ENCODE results near the gene RND3. TPM values are rescaled to one million over a fixed set of nuclear protein-coding genes. Genes with fewer than 3 reads are reported as not detected.

Gene RND3
- total RNA-seq, 3 donors from 2014 or later: 0.16 to 0.58 TPM; not detected in 1

GRCh38 chr2:150474326-150475074, 13.0 kb downstream of the RND3 start:
- H3K4me1 Mint-ChIP-seq (ENCODE audit: low read depth): no peaks in the 10 kb centered on the region
- ATAC-seq: no peak

GRCh38 chr2:150473767-150474166, 13.7 kb downstream of the RND3 start:
- no peaks in the 10 kb centered on the region for H3K36me3 Mint-ChIP-seq (ENCODE audit: insufficient read depth)
- no peaks in the 10 kb centered on the region for H3K9me3 Mint-ChIP-seq
- H3K27me3 Mint-ChIP-seq (ENCODE audit: low read depth): no peaks in the 10 kb centered on the region
- no peak for DNase-seq
- no peak for ATAC-seq
- no peaks in the 10 kb centered on the region for H3K4me1 Mint-ChIP-seq (ENCODE audit: low read depth)
- H3K4me3 Mint-ChIP-seq: no peak overlapping the region

More at GRCh38 chr2:150474326-150475074, 13.0 kb downstream of the RND3 start:
- DNase-seq: no peak
- Mint-ChIP-seq H3K27me3 (ENCODE audit: low read depth) (no peaks in the 10 kb centered on the region), H3K9me3 (no peaks in the 10 kb centered on the region), H3K36me3 (ENCODE audit: insufficient read depth) (no peaks in the 10 kb centered on the region), H3K4me3 (no peak overlapping the region)

DNA sequence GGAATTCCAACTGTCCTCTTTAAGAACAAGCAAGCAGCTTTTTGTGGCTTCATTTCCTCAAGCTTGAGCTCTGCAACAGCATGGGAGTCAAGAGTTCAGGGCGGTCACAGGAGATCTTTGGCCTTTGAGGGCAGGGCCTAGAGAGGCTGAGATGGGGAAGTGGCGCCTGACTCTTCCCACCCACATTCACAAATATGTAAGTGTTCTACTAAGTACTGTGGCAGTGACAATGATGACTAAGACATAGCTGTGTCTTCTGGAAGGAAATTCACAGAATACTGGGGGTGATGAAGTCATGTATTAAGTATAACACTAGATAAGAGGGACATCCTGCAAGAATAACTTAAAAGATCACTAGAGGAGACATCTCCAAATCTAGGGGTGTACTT, 15.0 kb downstream of the RND3 start:
- ATAC-seq (no peak), DNase-seq (no peak)
- H3K36me3 Mint-ChIP-seq (ENCODE audit: insufficient read depth): no peaks in the 10 kb centered on the region
- H3K27me3 Mint-ChIP-seq (ENCODE audit: low read depth): no peaks in the 10 kb centered on the region
- H3K4me3 Mint-ChIP-seq: no peak overlapping the region
- no peaks in the 10 kb centered on the region for H3K9me3 Mint-ChIP-seq
- H3K4me1 Mint-ChIP-seq (ENCODE audit: low read depth): no peaks in the 10 kb centered on the region

- H3K9me3 Mint-ChIP-seq: no peaks in the 10 kb centered on the region
- no peak overlapping the region for H3K4me3 Mint-ChIP-seq
- H3K36me3 Mint-ChIP-seq (ENCODE audit: insufficient read depth): no peaks in the 10 kb centered on the region
- no peaks in the 10 kb centered on the region for H3K27me3 Mint-ChIP-seq (ENCODE audit: low read depth)
- DNase-seq (no peak), ATAC-seq (no peak)
- H3K4me1 Mint-ChIP-seq (ENCODE audit: low read depth): no peaks in the 10 kb centered on the region
Observed at GRCh38 chr2:150471813-150472510, 15.5 kb downstream of the RND3 start.

DNA sequence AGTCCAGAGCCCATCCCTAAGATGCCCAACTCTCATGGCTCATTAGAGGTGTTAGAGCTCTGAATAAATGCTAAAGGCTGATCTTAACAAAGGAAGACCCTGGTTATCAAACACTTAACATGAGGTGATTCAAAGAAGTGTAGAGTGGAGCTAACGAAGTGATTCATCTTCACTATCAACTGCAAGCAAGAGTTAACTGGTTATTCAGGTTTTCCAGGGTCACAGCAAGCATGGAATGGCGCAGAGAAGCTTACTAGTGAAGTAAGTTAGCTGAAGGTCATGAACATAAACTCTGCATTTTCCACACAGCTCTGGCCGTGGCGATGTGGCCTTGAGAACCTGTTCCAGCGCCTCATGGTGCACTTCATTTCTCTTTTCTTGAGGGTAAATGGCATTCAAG, 17.0 kb downstream of the RND3 start:
- ATAC-seq (no peak), DNase-seq (no peak)
- Mint-ChIP-seq H3K4me1 (ENCODE audit: low read depth) (no peaks in the 10 kb centered on the region), H3K36me3 (ENCODE audit: insufficient read depth) (no peaks in the 10 kb centered on the region), H3K4me3 (no peak overlapping the region), H3K9me3 (no peaks in the 10 kb centered on the region), H3K27me3 (ENCODE audit: low read depth) (no peaks in the 10 kb centered on the region)

GRCh38 chr2:150469706-150470274, 17.7 kb downstream of the RND3 start:
- ATAC-seq (no peak), DNase-seq (no peak)
- no peaks in the 10 kb centered on the region for H3K4me1 Mint-ChIP-seq (ENCODE audit: low read depth)
- no peak overlapping the region for H3K4me3 Mint-ChIP-seq
- H3K27me3 Mint-ChIP-seq (ENCODE audit: low read depth): no peaks in the 10 kb centered on the region
- no peaks in the 10 kb centered on the region for H3K9me3 Mint-ChIP-seq
- H3K36me3 Mint-ChIP-seq (ENCODE audit: insufficient read depth): no peaks in the 10 kb centered on the region

GRCh38 chr2:150468350-150468960, 19.0 kb downstream of the RND3 start:
- Mint-ChIP-seq H3K4me1 (ENCODE audit: low read depth) (no peaks in the 10 kb centered on the region), H3K36me3 (ENCODE audit: insufficient read depth) (no peaks in the 10 kb centered on the region), H3K27me3 (ENCODE audit: low read depth) (no peaks in the 10 kb centered on the region), H3K9me3 (no peaks in the 10 kb centered on the region), H3K4me3 (no peak overlapping the region)
- ATAC-seq: no peak
- DNase-seq: no peak

GRCh38 chr2:150467621-150467963, 19.9 kb downstream of the RND3 start:
- DNase-seq (no peak), ATAC-seq (no peak)
- no peaks in the 10 kb centered on the region for H3K27me3 Mint-ChIP-seq (ENCODE audit: low read depth)
- no peak overlapping the region for H3K4me3 Mint-ChIP-seq
- H3K9me3 Mint-ChIP-seq: no peaks in the 10 kb centered on the region
- no peaks in the 10 kb centered on the region for H3K4me1 Mint-ChIP-seq (ENCODE audit: low read depth)
- H3K36me3 Mint-ChIP-seq (ENCODE audit: insufficient read depth): no peaks in the 10 kb centered on the region

DNA sequence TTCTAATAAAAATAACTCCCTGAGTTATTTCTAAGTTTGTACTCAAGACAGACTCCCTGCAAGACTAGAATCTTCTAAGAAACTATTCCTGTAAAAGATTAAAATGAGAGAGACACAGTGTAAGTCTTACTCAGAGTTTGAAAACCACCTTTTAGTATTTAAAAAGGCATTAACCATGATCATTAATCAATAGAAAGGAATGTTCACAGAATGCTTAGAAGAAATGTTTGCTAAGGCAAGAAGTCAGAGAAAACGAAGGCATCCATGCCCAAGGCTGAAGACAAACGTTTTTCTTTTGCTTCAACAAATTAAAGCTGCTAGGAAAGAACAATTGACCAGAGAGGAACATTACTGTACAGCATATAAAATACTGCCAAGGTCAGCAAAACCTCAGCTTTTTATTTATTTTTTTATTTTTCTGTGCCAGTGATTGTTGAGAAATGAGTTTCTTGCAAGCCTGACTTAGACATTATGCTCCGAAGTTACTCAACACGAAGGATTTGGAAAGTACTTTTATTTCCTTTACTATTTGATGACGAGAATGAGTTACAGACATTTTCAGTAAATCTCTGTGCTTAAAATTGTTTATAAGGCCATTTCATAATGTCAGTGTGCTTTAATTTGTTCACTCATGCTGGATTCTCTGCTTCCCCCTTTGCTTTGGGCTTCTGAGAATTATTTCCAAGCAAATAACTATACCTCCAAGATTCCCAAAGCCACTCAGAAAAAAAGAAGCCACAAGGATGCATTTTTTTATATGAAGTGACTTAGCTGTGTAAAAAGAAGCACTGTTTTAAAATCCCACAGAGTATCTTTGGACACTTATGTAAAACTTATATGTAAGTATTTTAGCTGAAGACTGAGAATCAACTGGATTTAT, 20.5 kb downstream of the RND3 start:
- ATAC-seq (no peak), DNase-seq (no peak)
- no peak overlapping the region for H3K4me3 Mint-ChIP-seq
- H3K4me1 Mint-ChIP-seq (ENCODE audit: low read depth): no peaks in the 10 kb centered on the region
- H3K27me3 Mint-ChIP-seq (ENCODE audit: low read depth): no peaks in the 10 kb centered on the region
- no peaks in the 10 kb centered on the region for H3K9me3 Mint-ChIP-seq
- H3K36me3 Mint-ChIP-seq (ENCODE audit: insufficient read depth): no peaks in the 10 kb centered on the region

DNA sequence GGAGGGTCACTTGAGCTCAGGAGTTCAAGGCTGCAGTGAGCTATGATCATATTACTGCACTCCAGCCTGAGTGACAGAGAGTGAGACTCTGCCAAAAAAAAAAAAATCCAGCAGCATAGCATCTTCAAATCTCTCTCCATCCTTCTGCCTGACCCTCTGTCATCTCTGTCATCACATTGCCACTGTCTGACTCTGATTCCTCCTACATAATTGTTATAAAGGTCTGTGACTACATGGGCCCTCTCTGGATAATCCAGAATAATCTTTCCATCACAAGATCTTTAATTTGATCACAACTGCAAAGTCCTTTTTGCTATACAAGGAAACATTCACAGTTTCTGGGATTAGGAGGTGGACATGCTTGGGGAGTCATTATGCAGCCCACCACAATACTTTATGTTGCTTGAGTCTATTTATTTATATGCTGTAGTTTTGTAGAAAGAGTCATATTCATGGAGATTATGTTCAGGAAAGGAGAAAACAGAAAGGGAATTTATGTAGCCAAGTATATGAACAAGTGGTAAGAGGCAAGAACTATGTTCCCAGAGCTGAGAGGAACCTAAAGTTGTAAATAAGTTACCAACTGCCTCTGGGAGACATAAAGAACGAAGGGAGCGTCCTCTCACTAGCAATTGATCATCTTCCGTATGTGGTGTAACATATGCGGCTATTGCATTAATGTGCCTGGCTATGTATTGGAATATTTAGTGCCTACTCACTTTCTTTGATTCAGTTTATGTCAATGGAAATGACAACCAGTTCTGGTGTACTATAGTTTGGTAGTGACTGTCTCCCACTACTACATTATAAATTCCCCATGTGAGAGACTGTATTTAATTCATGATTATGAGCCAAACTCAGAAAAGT, 21.5 kb downstream of the RND3 start:
- H3K36me3 Mint-ChIP-seq (ENCODE audit: insufficient read depth): no peaks in the 10 kb centered on the region
- H3K27me3 Mint-ChIP-seq (ENCODE audit: low read depth): no peaks in the 10 kb centered on the region
- H3K9me3 Mint-ChIP-seq: no peaks in the 10 kb centered on the region
- no peaks in the 10 kb centered on the region for H3K4me1 Mint-ChIP-seq (ENCODE audit: low read depth)
- no peak for ATAC-seq
- H3K4me3 Mint-ChIP-seq: no peak overlapping the region
- DNase-seq: no peak

GRCh38 chr2:150464986-150465385, 22.5 kb downstream of the RND3 start:
- H3K4me1 Mint-ChIP-seq (ENCODE audit: low read depth): no peaks in the 10 kb centered on the region
- DNase-seq (no peak), ATAC-seq (no peak)
- H3K4me3 Mint-ChIP-seq: no peak overlapping the region
- H3K27me3 Mint-ChIP-seq (ENCODE audit: low read depth): no peaks in the 10 kb centered on the region
- H3K36me3 Mint-ChIP-seq (ENCODE audit: insufficient read depth): no peaks in the 10 kb centered on the region
- no peaks in the 10 kb centered on the region for H3K9me3 Mint-ChIP-seq

DNA sequence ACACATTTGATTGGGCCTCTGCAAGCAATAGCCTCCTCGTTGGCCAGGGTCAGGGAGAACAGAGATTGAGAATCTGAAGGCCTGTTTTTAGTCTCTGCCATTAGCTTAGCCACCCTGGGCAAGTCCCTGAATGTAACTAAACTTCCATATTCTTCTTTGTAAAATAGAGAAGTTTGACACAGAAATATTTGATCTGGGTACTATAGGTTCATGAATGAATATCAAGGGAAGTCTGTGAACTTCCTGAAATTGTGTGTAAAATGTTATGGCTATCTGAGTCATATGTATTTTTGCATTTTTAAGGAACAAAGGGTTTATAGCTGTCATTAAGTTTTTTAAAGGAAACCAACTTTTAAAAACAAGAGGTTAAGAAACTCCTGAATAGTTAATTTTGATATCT, 23.2 kb downstream of the RND3 start:
- H3K27me3 Mint-ChIP-seq (ENCODE audit: low read depth): no peaks in the 10 kb centered on the region
- no peak overlapping the region for H3K4me3 Mint-ChIP-seq
- DNase-seq: no peak
- H3K36me3 Mint-ChIP-seq (ENCODE audit: insufficient read depth): no peaks in the 10 kb centered on the region
- H3K9me3 Mint-ChIP-seq: no peaks in the 10 kb centered on the region
- H3K4me1 Mint-ChIP-seq (ENCODE audit: low read depth): no peaks in the 10 kb centered on the region
- ATAC-seq: no peak

DNA sequence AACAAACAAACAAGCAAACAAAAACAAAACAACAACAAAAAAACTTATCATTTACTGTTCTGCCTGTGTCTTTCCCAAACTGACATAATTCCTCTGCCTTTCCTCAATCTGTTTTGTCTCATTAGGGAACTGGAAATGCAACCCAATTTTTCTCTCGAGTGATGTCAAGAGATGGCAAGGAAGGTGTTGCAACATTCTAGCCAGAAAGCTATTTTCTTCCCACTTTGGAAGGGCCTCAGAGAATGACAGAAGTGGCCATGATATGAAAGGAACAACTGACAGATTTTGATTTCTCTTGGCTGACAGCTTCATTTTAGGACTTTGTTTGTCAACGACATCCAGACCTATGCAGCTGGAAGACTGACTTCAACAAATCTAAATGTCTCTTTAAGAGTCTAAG, 24.7 kb downstream of the RND3 start:
- ATAC-seq: no peak
- no peaks in the 10 kb centered on the region for H3K4me1 Mint-ChIP-seq (ENCODE audit: low read depth)
- no peaks in the 10 kb centered on the region for H3K36me3 Mint-ChIP-seq (ENCODE audit: insufficient read depth)
- DNase-seq: no peak
- H3K4me3 Mint-ChIP-seq: no peak overlapping the region
- no peaks in the 10 kb centered on the region for H3K9me3 Mint-ChIP-seq
- H3K27me3 Mint-ChIP-seq (ENCODE audit: low read depth): no peaks in the 10 kb centered on the region

Data from activated T-cell treated with anti-CD3 and anti-CD28 coated beads, Interleukin-2, amount 50 U/mL, for 4 hours (primary cell).